Kidney epithelial cell (primary cell): Measurements from ENCODE around the gene BHLHE23. TPM values are rescaled to one million over a fixed set of nuclear protein-coding genes. Genes with fewer than 3 reads are reported as not detected.

Source experiments
- DNase-seq: peaks from one replicate; pipeline ENCODE4 v3.0.0-alpha.2; 2010; ENCODE audit warnings: low read depth
- H3K27me3 ChIP-seq: 2 replicates; pipeline ENCODE4 v1.6.0; 2011; ENCODE audit warnings: low read length; ENCODE audit not compliant: control insufficient read depth, insufficient read depth
- H3K36me3 ChIP-seq: 2 replicates; pipeline ENCODE4 v1.5.1; 2011; ENCODE audit warnings: low read length; ENCODE audit not compliant: control insufficient read depth, insufficient read depth
- H3K4me3 ChIP-seq: 2 replicates; pipeline ENCODE4 v1.5.1; 2011; ENCODE audit warnings: low read depth, mild to moderate bottlenecking, control low read depth, low read length
- total RNA-seq: library from RNA; depleted of rRNA; stranded (reverse); fragments of >200 nt; gene quantifications from 2 replicates; pipeline ENCODE4 v1.2.3, GENCODE V29; 2015
- TF ChIP-seq, protein P1 (sequence below): IDR thresholded peaks from 2 replicates; pipeline ENCODE4 v1.5.1; 2011; ENCODE audit warnings: mild to moderate bottlenecking, moderate library complexity, low read length, control low read depth, inconsistent platforms; ENCODE audit not compliant: insufficient read depth, poor library complexity, severe bottlenecking

Gene BHLHE23
- total RNA-seq, 1 donor from 2014 or later, result not detected

GRCh38 chr20:62984666-62985443 lies 21.9 kb downstream of the BHLHE23 start:
- Histone ChIP-seq H3K4me3 (no peak overlapping the region), H3K36me3 (no peaks in the 10 kb centered on the region), H3K27me3 (peaks cover 48% of the 10 kb centered on the region)
- DNase-seq, result no peak
- TF ChIP-seq, protein P1, sequence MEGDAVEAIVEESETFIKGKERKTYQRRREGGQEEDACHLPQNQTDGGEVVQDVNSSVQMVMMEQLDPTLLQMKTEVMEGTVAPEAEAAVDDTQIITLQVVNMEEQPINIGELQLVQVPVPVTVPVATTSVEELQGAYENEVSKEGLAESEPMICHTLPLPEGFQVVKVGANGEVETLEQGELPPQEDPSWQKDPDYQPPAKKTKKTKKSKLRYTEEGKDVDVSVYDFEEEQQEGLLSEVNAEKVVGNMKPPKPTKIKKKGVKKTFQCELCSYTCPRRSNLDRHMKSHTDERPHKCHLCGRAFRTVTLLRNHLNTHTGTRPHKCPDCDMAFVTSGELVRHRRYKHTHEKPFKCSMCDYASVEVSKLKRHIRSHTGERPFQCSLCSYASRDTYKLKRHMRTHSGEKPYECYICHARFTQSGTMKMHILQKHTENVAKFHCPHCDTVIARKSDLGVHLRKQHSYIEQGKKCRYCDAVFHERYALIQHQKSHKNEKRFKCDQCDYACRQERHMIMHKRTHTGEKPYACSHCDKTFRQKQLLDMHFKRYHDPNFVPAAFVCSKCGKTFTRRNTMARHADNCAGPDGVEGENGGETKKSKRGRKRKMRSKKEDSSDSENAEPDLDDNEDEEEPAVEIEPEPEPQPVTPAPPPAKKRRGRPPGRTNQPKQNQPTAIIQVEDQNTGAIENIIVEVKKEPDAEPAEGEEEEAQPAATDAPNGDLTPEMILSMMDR, result no peak

DNA sequence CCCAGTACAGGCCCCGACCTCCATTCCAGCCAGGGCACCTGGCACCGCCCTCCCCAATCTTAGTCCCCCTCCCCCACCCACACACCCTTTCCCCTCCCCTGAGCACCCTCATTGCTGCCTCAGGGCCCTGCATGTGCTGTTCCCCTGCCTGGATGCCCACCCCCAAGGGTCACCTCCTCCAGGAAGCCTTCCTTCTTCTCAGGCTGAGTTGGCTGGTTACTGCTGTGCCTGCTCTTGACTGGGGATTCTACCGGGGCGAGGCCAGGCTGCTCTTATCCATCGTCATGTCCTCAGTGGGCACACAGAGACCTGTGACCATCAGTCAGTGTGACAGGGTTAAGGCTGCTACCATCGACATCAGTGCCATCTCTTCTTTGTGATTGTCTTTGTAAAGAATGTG lies 23.6 kb downstream of the BHLHE23 start:
- Histone ChIP-seq H3K4me3 (no peak overlapping the region), H3K27me3 (peaks cover 63% of the 10 kb centered on the region), H3K36me3 (no peaks in the 10 kb centered on the region)
- no peak for DNase-seq
- TF ChIP-seq, protein P1, result no peak

- Histone ChIP-seq H3K27me3 (peaks cover 69% of the 10 kb centered on the region), H3K4me3 (no peak overlapping the region), H3K36me3 (no peaks in the 10 kb centered on the region)
- DNase-seq, result no peak
- TF ChIP-seq, protein P1, result no peak
These were observed 24.4 kb downstream of the BHLHE23 start for GRCh38 chr20:62982124-62983075.

DNA sequence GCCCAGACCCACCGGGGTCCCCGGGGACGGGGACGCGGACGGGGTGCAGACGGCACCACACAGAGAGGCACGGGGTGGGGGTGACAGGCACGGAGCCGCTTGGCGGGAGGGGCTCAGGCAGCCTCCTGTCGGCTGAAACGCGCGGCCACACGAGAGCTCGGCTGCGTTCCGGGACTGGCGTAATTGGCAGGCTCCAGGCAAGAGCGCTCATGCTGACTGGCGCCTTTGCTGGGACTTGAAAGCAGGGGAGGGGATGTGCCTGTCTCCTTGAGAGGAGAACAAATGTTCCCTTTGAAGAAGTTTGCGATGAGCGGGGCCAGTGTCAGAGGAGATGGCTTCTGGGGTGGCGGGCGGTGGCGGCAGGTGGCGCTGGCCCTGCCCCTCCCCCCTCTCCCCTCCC lies 25.8 kb downstream of the BHLHE23 start:
- H3K27me3 ChIP-seq, result peaks cover 75% of the 10 kb centered on the region
- TF ChIP-seq, protein P1, result no peak
- DNase-seq, result no peak

DNA sequence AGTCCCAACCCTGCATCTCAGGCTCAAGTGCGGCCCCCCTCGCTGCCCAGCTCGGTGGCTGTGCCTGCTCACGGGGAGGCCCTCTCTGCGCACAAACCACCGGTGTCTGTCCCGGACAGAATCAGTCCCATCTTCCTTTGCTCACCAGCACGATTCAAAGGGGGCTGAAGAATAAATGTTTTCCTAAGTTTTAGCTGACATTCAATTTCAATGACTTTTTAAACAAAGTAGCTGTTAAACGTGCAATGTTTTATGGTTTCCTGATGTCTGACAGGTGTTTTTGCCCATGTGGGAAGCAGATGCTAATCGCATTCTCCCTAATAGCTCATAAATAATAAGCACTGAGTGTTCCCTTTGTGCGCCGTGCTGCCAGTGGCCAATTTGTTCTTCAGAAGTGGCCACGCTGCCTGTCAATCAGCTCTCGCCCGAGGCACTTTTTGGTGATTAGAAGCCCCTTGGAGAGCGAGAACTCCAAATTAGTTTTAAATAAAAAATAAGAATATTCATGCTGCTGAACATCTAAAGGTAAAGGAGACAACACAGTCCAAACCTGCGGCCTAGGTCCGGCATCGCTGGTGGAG lies 26.3 kb downstream of the BHLHE23 start:
- peaks cover 75% of the 10 kb centered on the region for H3K27me3 ChIP-seq
- DNase-seq, result no peak
- TF ChIP-seq, protein P1, result no peak
- no peaks in the 10 kb centered on the region for H3K36me3 ChIP-seq
- H3K4me3 ChIP-seq, result no peak overlapping the region

More for the DNA sequence above, 25.8 kb downstream of the BHLHE23 start:
- Histone ChIP-seq H3K36me3 (no peaks in the 10 kb centered on the region), H3K4me3 (no peak overlapping the region)
